Activated B cell treated with CpG ODN at 0.5 μM for 24 hours (primary cell): Measurements from ENCODE around the gene ZMYND8. TPM values are rescaled to one million over a fixed set of nuclear protein-coding genes. Genes with fewer than 3 reads are reported as not detected.
"Not testable (repeated sequence)": the region's sequence is repeated elsewhere in the genome, so short reads cannot be mapped to it uniquely, and the experiment has no call there.

ENCODE experiments used
- ATAC-seq: fragments of 200-7000 bp; cut with Tn5 transposase; one replicate; pipeline ENCODE4 v1.10.0; 2021; ENCODE audit warnings: low read depth, mild to moderate bottlenecking, moderate library complexity
- CTCF ChIA-PET: fragments of 350-600 bp; sonication (Branson Sonifier 250); formaldehyde crosslinking; loops from one replicate; lab custom pipeline; 2021; ENCODE audit warnings: antibody characterized with exemption; lab: Charles Lee
- POLR2A ChIA-PET: fragments of 350-600 bp; sonication (Branson Sonifier 250); formaldehyde crosslinking; loops from one replicate; lab custom pipeline; 2021; ENCODE audit warnings: antibody characterized with exemption; lab: Charles Lee
- DNase-seq: peaks from one replicate; pipeline ENCODE4 v3.0.0; 2022
- H3K27ac Mint-ChIP-seq: one replicate; pipeline ENCODE4 v1.8.0; 2020; ENCODE audit warnings: mixed read lengths
- H3K27me3 Mint-ChIP-seq: one replicate; pipeline ENCODE4 v1.8.0; 2021; ENCODE audit warnings: mixed read lengths
- H3K36me3 Mint-ChIP-seq: one replicate; pipeline ENCODE4 v1.8.0; 2021; ENCODE audit warnings: low read depth, mixed read lengths
- H3K4me1 Mint-ChIP-seq: one replicate; pipeline ENCODE4 v1.8.0; 2021; ENCODE audit warnings: mixed read lengths
- H3K4me3 Mint-ChIP-seq: one replicate; pipeline ENCODE4 v1.8.0; 2020; ENCODE audit warnings: mild to moderate bottlenecking, mixed read lengths
- H3K9me3 Mint-ChIP-seq: one replicate; pipeline ENCODE4 v1.8.0; 2020; ENCODE audit warnings: mixed read lengths
- CTCF ChIP-seq: fragments of 200-600 bp; IDR thresholded peaks from one replicate; pipeline ENCODE4 v1.8.0; 2022; ENCODE audit warnings: antibody characterized with exemption, mild to moderate bottlenecking
- intact Hi-C: fragments of 100-400 bp; cut with micrococcal nuclease; formaldehyde crosslinking; loops from one replicate; pipeline ENCODE4 v1.15.1; 2024
- total RNA-seq: library from RNA; stranded (reverse); gene quantifications from 2 replicates; pipeline ENCODE4 v1.2.3, GENCODE V29; 2022

ZMYND8 gene
- total RNA-seq, 1 donor from 2014 or later, result 42.6 TPM

- H3K4me1 Mint-ChIP-seq, result no peaks in the 10 kb centered on the region
- ATAC-seq (no peak), DNase-seq (no peak)
- no peak for TF ChIP-seq CTCF
- peak overlapping the region; percentile 50 for H3K27ac Mint-ChIP-seq
- peaks cover 80% of the 10 kb centered on the region for H3K36me3 Mint-ChIP-seq
- intact Hi-C loops, result no loop called here
- H3K9me3 Mint-ChIP-seq, result no peaks in the 10 kb centered on the region
- ChIA-PET POLR2A (interaction anchor here (0.5 kb wide), 1 partner anchor 270 kb away, joined by 5 read pairs; no protein-coding TSS in a partner anchor), CTCF (interaction anchor here (1.1 to 1.6 kb wide), 2 partner anchors 29 to 140 kb away, joined by 3 to 4 read pairs; no protein-coding TSS in a partner anchor)
- no peaks in the 10 kb centered on the region for H3K27me3 Mint-ChIP-seq
- no peak overlapping the region for H3K4me3 Mint-ChIP-seq
These were observed 112.8 kb downstream of the ZMYND8 start for GRCh38 chr20:47243532-47244305.

GRCh38 chr20:47243003-47243402 lies 113.5 kb downstream of the ZMYND8 start:
- POLR2A ChIA-PET, result no interaction called here
- Mint-ChIP-seq H3K4me1 (no peaks in the 10 kb centered on the region), H3K36me3 (peaks cover 80% of the 10 kb centered on the region), H3K27me3 (no peaks in the 10 kb centered on the region), H3K4me3 (no peak overlapping the region), H3K9me3 (no peaks in the 10 kb centered on the region), H3K27ac (no peak overlapping the region)
- intact Hi-C loops, result no loop called here
- CTCF ChIA-PET, result interaction anchor here (1.1 to 1.6 kb wide), 2 partner anchors 30 to 141 kb away, joined by 3 to 4 read pairs; no protein-coding TSS in a partner anchor
- ATAC-seq (no peak), DNase-seq (no peak)
- no peak for TF ChIP-seq CTCF

GRCh38 chr20:47241345-47241781 lies 115.1 kb downstream of the ZMYND8 start:
- CTCF ChIA-PET, result no interaction called here
- peaks cover 79% of the 10 kb centered on the region for H3K36me3 Mint-ChIP-seq
- TF ChIP-seq CTCF, result no peak
- no peaks in the 10 kb centered on the region for H3K9me3 Mint-ChIP-seq
- H3K4me1 Mint-ChIP-seq, result no peaks in the 10 kb centered on the region
- H3K27ac Mint-ChIP-seq, result peak overlapping the region; percentile 39
- POLR2A ChIA-PET, result no interaction called here
- ATAC-seq (no peak), DNase-seq (no peak)
- no peak overlapping the region for H3K4me3 Mint-ChIP-seq
- H3K27me3 Mint-ChIP-seq, result no peaks in the 10 kb centered on the region
- intact Hi-C loops, result no loop called here

GRCh38 chr20:47240096-47240495 lies 116.4 kb downstream of the ZMYND8 start:
- H3K9me3 Mint-ChIP-seq, DNase-seq, ATAC-seq, H3K4me1 Mint-ChIP-seq, POLR2A ChIA-PET, H3K27me3 Mint-ChIP-seq, CTCF ChIA-PET, intact Hi-C loops, H3K4me3 Mint-ChIP-seq, H3K27ac Mint-ChIP-seq: not testable (repeated sequence)
- peaks cover 81% of the 10 kb centered on the region for H3K36me3 Mint-ChIP-seq

GRCh38 chr20:47239719-47240067 lies 116.8 kb downstream of the ZMYND8 start:
- no peak for TF ChIP-seq CTCF
- intact Hi-C loops, result no loop called here
- Mint-ChIP-seq H3K4me3 (no peak overlapping the region), H3K36me3 (peaks cover 79% of the 10 kb centered on the region), H3K4me1 (no peaks in the 10 kb centered on the region), H3K9me3 (no peaks in the 10 kb centered on the region), H3K27ac (no peak overlapping the region), H3K27me3 (no peaks in the 10 kb centered on the region)
- ATAC-seq, result no peak
- POLR2A ChIA-PET, result no interaction called here
- no peak for DNase-seq
- CTCF ChIA-PET, result no interaction called here
